Gastrocnemius medialis (tissue), 4 donors: Measurements from ENCODE around the gene ZSWIM1. TPM values are rescaled to one million over a fixed set of nuclear protein-coding genes. Genes with fewer than 3 reads are reported as not detected.

Experiments used
- ATAC-seq, 2 donors: fragments of 150-250 bp; one replicate each; pipeline ENCODE4 v1.9.1; 2016
- DNase-seq, 2 donors: peaks; one replicate each; pipeline ENCODE4 v3.0.0-alpha.2; 2019
- H3K27ac ChIP-seq, 4 donors: fragments of 200-600 bp; sonication (generic); 1 replicate in 1 of 4; 2 replicates in 3 of 4; pipeline ENCODE4 v1.5.1; 2016 to 2018; ENCODE audit warnings: mild to moderate bottlenecking in 2 of 4, moderate library complexity in 1 of 4
- H3K27me3 ChIP-seq, 3 donors: fragments of 200-600 bp; sonication (generic) in 2 of 3; 1 replicate in 1 of 3; 2 replicates in 2 of 3; pipeline versions ENCODE4 v1.5.1 to v1.6.0; 2016 to 2019; ENCODE audit warnings: mild to moderate bottlenecking in 1 of 3, moderate library complexity in 1 of 3
- H3K36me3 ChIP-seq, 2 donors: fragments of 200-600 bp; sonication (generic) in 1 of 2; one replicate each; pipeline ENCODE4 v1.5.1; 2017 to 2018
- H3K4me1 ChIP-seq, 2 donors: fragments of 200-600 bp; sonication (generic) in 1 of 2; one replicate each; pipeline ENCODE4 v1.5.1; 2016 to 2017; ENCODE audit warnings: mild to moderate bottlenecking in 2 of 2
- H3K4me3 ChIP-seq, 4 donors: fragments of 200-600 bp; sonication (generic) in 3 of 4; 1 replicate in 1 of 4; 2 replicates in 3 of 4; pipeline ENCODE4 v1.5.1; 2016 to 2019; ENCODE audit warnings: mild to moderate bottlenecking in 2 of 4
- H3K9me3 ChIP-seq, 3 donors: fragments of 200-600 bp; sonication (generic) in 2 of 3; 1 replicate in 1 of 3; 2 replicates in 2 of 3; pipeline ENCODE4 v1.5.1; 2016 to 2019
- POLR2A ChIP-seq, 2 donors: fragments of 450-650 bp; IDR thresholded peaks; one replicate each; pipeline ENCODE4 v1.6.1; 2017; ENCODE audit warnings: antibody characterized with exemption in 2 of 2, mild to moderate bottlenecking in 2 of 2, moderate library complexity in 2 of 2
- in situ Hi-C, 4 donors: fragments of 200-750 bp; cut with MboI; loops; one replicate each; pipeline versions ENCODE4 v1.15.0 to v1.8.0; 2017; ENCODE audit warnings: low sequenced_read_pairs in 4 of 4
- intact Hi-C: fragments of 100-400 bp; cut with DNase I; formaldehyde crosslinking; loops from one replicate; pipeline ENCODE4 v1.15.1; 2023; ENCODE audit warnings: low total_unique reads
- total RNA-seq, 4 donors: library from RNA; depleted of rRNA; stranded (reverse); fragments of >200 nt; gene quantifications; one replicate each; pipeline versions ENCODE4 v1.1.0 to v1.2.3, GENCODE V29; 2016
- TF ChIP-seq, protein P1 (sequence below), 5 experiments: fragments of 450-650 bp in 3 of 5; fragments of 200-600 bp in 2 of 5; sonication (generic) in 2 of 5; IDR thresholded peaks in 4 of 5; conservative IDR thresholded peaks in 1 of 5; 1 replicate in 4 of 5; 2 replicates in 1 of 5; pipeline ENCODE4 v1.5.1; 2016 to 2019; ENCODE audit warnings: antibody characterized with exemption in 5 of 5, mild to moderate bottlenecking in 3 of 5, moderate library complexity in 3 of 5

Gene ZSWIM1
- total RNA-seq, 4 donors from 2014 or later: 5.7 to 8.5 (median 6.9) TPM

DNA sequence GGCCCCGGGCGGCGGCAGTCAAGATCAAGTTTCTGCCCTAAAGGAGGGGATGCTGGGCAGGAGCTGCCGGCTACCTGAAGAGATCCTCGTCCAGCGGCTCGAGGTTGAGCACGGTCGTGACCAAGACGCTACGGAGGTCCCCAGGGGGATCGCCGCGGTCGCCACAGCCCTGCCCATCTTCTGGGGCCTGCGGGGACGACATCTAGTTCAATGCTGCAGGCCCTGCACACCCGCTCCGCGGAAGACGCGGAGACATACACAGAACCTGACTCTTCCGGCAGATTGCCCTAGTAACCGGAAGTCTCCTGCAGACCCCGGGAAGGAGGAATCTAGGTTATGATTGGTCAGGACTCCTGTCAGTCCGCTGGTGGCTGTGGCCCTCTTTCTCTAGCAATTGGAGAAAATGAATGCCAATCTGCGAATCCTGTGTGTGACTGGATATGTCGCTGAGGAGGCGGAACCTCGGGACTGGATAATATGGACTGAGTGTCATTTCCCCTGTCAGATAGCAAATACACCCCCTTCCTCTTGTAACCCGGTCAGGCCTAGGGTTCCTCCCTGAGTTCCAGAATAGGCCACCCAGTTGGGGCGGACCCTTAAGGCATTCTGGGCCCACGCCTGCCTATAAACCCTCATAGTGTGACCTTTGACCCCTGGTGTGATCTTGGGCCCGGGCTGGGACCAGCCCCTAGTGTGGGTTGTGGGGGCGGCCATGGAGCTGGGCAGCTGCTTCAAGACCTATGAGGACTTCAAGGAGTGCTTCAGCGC lies 23.7 kb upstream of the ZSWIM1 start, which contains the start of the genes ACOT8 and ZSWIM3:
ACOT8 (minus strand) TSS at position 279 of the 768 bp plus-strand sequence; CDS start at position 202, 77 bp downstream.
ZSWIM3 (plus strand) TSS at position 501 of the 768 bp plus-strand sequence; CDS start at position 713, 212 bp downstream.
- Histone ChIP-seq H3K27me3 (no peaks in the 10 kb centered on the region), H3K9me3 (no peaks in the 10 kb centered on the region), H3K36me3 (peaks cover 0 to 10% of the 10 kb centered on the region in 2 donors), H3K27ac (peak within 1 kb of the TSS; percentile 82 to 93 (median 87)), H3K4me3 (peak within 1 kb of the TSS; percentile 83 to 88 (median 86)), H3K4me1 (peaks cover 38 to 39% of the 10 kb centered on the region in 2 donors)
- peak; percentile 99 to 100 for ATAC-seq
- TF ChIP-seq, protein P1, sequence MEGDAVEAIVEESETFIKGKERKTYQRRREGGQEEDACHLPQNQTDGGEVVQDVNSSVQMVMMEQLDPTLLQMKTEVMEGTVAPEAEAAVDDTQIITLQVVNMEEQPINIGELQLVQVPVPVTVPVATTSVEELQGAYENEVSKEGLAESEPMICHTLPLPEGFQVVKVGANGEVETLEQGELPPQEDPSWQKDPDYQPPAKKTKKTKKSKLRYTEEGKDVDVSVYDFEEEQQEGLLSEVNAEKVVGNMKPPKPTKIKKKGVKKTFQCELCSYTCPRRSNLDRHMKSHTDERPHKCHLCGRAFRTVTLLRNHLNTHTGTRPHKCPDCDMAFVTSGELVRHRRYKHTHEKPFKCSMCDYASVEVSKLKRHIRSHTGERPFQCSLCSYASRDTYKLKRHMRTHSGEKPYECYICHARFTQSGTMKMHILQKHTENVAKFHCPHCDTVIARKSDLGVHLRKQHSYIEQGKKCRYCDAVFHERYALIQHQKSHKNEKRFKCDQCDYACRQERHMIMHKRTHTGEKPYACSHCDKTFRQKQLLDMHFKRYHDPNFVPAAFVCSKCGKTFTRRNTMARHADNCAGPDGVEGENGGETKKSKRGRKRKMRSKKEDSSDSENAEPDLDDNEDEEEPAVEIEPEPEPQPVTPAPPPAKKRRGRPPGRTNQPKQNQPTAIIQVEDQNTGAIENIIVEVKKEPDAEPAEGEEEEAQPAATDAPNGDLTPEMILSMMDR (IDR thresholded peaks at IDR 0.05 in 4 of 5, conservative IDR thresholded peaks at IDR 0.05 in 1 of 5): no peak
- peak; percentile 69 to 76 for TF ChIP-seq POLR2A (IDR thresholded peaks at IDR 0.05)
- intact Hi-C loops: loop anchor here (1.0 to 2.0 kb wide), 3 partner anchors 22 to 58 kb away; partner anchors contain the start of gene ZSWIM1
- in situ Hi-C loops: no loop called here
- DNase-seq: peak; percentile 98 to 99

DNA sequence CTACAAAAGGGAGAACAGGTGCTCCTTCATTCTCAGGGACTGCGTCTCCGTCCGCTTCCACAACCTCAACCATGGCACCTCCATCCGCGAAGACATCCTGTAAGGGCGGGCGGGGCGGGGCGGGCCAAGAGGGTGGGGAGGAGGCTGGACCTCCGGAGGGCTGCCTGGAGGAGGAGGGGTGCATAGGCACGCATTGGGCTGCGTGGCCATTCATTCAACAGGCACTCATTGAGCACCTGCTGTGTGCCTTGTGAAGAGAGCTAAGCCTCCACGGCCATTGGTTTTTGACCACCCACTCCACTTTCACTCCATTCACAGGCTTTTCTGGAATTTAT lies 23.2 kb upstream of the ZSWIM1 start:
- no peak for ATAC-seq
- Histone ChIP-seq H3K4me1 (peaks cover 38 to 39% of the 10 kb centered on the region in 2 donors), H3K27ac (peak overlapping the region; percentile 82 to 93 (median 87)), H3K4me3 (peak overlapping the region; percentile 83 to 88 (median 86)), H3K27me3 (no peaks in the 10 kb centered on the region), H3K9me3 (no peaks in the 10 kb centered on the region), H3K36me3 (peaks cover 0 to 10% of the 10 kb centered on the region in 2 donors)
- in situ Hi-C loops: no loop called here
- TF ChIP-seq, protein P1 (IDR thresholded peaks at IDR 0.05 in 4 of 5, conservative IDR thresholded peaks at IDR 0.05 in 1 of 5): no peak
- TF ChIP-seq POLR2A (IDR thresholded peaks at IDR 0.05): no peak
- intact Hi-C loops: loop anchor here (1.0 to 2.0 kb wide), 3 partner anchors 23 to 59 kb away; partner anchors contain the start of gene ZSWIM1
- DNase-seq: no peak

DNA sequence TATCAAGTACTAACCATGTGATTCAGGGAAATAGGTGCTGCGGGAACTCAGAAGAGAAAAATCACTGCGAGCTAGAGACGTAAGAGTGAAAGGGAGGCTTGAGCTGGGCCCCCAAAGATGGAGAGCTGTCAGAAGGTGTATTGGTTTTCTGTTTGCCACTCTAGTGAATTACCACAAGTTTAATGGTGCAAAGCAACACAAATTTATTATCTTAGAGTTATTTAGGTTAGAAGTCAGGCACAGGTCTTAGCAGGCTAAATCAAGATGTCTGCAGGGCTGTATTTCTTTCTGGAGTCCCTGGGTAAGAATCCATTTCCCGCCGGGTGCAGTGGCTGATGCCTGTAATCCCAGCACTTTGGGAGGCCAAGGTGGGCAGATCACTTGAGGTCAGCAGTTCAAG lies 21.1 kb upstream of the ZSWIM1 start:
- H3K36me3 ChIP-seq: no peaks in the 10 kb centered on the region
- ATAC-seq: no peak
- no peak overlapping the region for H3K4me3 ChIP-seq
- no peaks in the 10 kb centered on the region for H3K27me3 ChIP-seq
- in situ Hi-C loops: no loop called here
- TF ChIP-seq POLR2A (IDR thresholded peaks at IDR 0.05): no peak
- TF ChIP-seq, protein P1 (IDR thresholded peaks at IDR 0.05 in 4 of 5, conservative IDR thresholded peaks at IDR 0.05 in 1 of 5): no peak
- no peak for DNase-seq
- peaks cover 31% of the 10 kb centered on the region in 2 donors for H3K4me1 ChIP-seq
- H3K9me3 ChIP-seq: no peaks in the 10 kb centered on the region
- no peak overlapping the region for H3K27ac ChIP-seq
- intact Hi-C loops: no loop called here

DNA sequence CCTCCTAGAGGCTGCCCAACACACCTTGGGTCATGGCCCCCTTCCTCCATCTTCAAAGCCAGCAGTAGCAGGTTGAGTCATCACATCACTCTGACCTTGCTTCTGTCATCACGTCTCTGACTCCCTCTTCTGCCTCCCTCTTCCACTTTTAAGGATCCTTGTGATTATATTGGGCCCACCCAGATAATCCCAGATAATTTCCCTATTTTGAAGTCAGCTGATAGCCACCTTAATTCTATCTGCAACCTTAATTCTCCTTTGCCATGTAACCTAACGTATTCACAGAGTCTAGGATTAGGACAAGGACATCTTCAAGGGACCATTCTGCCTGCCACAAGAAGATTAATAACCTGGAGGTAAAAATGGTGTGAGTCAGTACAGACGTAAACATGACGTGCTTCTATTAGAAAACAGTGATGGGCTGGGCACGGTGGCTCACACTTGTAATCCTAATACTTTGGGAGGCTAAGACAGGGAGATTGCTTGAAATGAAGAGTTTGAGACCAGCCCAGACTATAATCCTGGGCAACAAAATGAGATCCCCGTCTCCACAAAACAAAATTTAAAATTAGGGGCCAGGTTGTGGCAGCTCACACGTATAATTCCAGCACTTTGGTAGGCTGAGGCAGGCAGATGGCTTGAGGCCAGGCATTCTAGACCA lies 20.3 kb upstream of the ZSWIM1 start:
- no peak overlapping the region for H3K4me3 ChIP-seq
- in situ Hi-C loops: no loop called here
- ATAC-seq: no peak
- H3K27me3 ChIP-seq: no peaks in the 10 kb centered on the region
- H3K4me1 ChIP-seq: peaks cover 23% of the 10 kb centered on the region in 2 donors
- no peaks in the 10 kb centered on the region for H3K36me3 ChIP-seq
- no peaks in the 10 kb centered on the region for H3K9me3 ChIP-seq
- intact Hi-C loops: no loop called here
- DNase-seq: no peak
- no peak overlapping the region for H3K27ac ChIP-seq
- TF ChIP-seq POLR2A (IDR thresholded peaks at IDR 0.05): no peak
- TF ChIP-seq, protein P1 (IDR thresholded peaks at IDR 0.05 in 4 of 5, conservative IDR thresholded peaks at IDR 0.05 in 1 of 5): no peak
